ENCODE measurements around the gene CEP350.

The CEP350 gene

GRCh38 chr1:180085331-180085730 lies 130.7 kb downstream of the CEP350 start:
- no peak for TF ChIP-seq CTCF (IDR thresholded peaks at IDR 0.05; ENCODE audit: low read depth, low read length, missing control alignments)
- no peak for DNase-seq (ENCODE audit: low read depth)
- in situ Hi-C loops (cut with HindIII; ENCODE audit: low sequenced_read_pairs): no loop called here
- no peak overlapping the region for H3K4me3 ChIP-seq (ENCODE audit: low read depth, low read length)

GRCh38 chr1:180092931-180093650 lies 138.5 kb downstream of the CEP350 start:
- TF ChIP-seq CTCF (IDR thresholded peaks at IDR 0.05; ENCODE audit: low read depth, low read length, missing control alignments): no peak
- in situ Hi-C loops (cut with HindIII; ENCODE audit: low sequenced_read_pairs): no loop called here
- H3K4me3 ChIP-seq (ENCODE audit: low read depth, low read length): no peak overlapping the region
- no peak for DNase-seq (ENCODE audit: low read depth)

- no peak for DNase-seq (ENCODE audit: low read depth)
- no peak for TF ChIP-seq CTCF (IDR thresholded peaks at IDR 0.05; ENCODE audit: low read depth, low read length, missing control alignments)
- no peak overlapping the region for H3K4me3 ChIP-seq (ENCODE audit: low read depth, low read length)
- in situ Hi-C loops (cut with HindIII; ENCODE audit: low sequenced_read_pairs): no loop called here
Observed at GRCh38 chr1:180094705-180095295, 140.2 kb downstream of the CEP350 start.

DNA sequence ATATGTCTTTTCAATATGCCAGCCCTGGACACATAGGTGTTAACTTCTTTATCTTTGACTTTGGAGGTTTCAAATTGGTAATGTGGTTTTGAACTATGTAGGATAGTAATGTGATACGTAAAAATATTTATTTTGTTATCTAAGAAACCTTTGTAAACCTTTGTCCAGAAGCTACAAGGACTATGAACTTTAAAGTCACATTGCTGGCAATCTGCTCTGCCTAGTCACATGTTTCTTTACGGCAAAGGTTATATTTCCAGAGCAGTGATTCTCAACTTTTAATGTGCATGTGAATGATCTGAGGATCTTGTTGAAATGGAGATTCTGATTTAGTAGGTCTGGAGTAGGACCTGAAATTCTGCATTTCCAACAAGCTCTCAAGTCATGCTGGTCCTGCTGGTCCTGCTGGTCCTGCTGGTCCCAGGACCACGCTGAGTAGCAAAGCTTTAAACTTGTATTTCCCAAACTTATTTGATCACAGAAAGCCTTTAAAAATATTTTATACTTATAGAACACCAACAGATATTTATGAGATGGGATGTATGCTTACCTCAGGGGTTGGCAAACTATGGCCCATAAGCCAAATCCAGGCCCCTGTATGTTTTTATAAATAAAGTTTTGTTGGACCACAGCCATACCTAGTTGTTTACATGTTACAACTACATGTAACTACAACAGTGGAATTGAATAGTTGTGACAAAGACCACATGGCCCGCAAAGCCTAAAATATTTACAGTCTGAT lies 142.1 kb downstream of the CEP350 start:
- no peak for DNase-seq (ENCODE audit: low read depth)
- TF ChIP-seq CTCF (IDR thresholded peaks at IDR 0.05; ENCODE audit: low read depth, low read length, missing control alignments): no peak
- no peak overlapping the region for H3K4me3 ChIP-seq (ENCODE audit: low read depth, low read length)
- in situ Hi-C loops (cut with HindIII; ENCODE audit: low sequenced_read_pairs): no loop called here

GRCh38 chr1:180097326-180097605 lies 142.7 kb downstream of the CEP350 start:
- no peak for TF ChIP-seq CTCF (IDR thresholded peaks at IDR 0.05; ENCODE audit: low read depth, low read length, missing control alignments)
- H3K4me3 ChIP-seq (ENCODE audit: low read depth, low read length): no peak overlapping the region
- DNase-seq (ENCODE audit: low read depth): no peak
- in situ Hi-C loops (cut with HindIII; ENCODE audit: low sequenced_read_pairs): no loop called here

GRCh38 chr1:180101411-180101810 lies 146.8 kb downstream of the CEP350 start:
- in situ Hi-C loops (cut with HindIII; ENCODE audit: low sequenced_read_pairs): no loop called here
- H3K4me3 ChIP-seq (ENCODE audit: low read depth, low read length): no peak overlapping the region
- TF ChIP-seq CTCF (IDR thresholded peaks at IDR 0.05; ENCODE audit: low read depth, low read length, missing control alignments): no peak
- no peak for DNase-seq (ENCODE audit: low read depth)
